ENCODE data around the gene GTF2E1.

DNA sequence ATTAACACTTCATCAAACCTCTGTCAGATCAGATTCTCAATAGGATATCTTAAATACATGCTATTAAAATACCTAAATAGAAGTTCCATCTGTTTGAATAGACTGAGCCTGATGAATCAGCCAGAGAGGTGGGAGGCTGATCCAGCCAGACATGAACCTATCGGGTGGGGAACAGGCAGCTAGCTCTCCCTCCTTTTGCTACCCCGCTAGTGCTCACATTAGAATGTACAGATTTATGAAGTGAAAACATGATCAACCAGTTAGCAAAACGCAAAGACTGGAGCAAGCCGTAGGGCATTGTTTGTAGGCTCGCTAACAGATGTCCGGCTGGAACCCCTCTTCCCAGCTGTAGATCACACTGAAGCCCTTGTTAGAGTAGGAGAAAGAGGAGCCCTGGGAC, 54.4 kb downstream of the GTF2E1 start:
- no peak for TF ChIP-seq GATA3 (IDR thresholded peaks at IDR 0.05; ENCODE audit: low read depth, low read length)
- TF ChIP-seq GATA2 (IDR thresholded peaks at IDR 0.05; ENCODE audit: low read depth, low read length), result no peak

Data from SH-SY5Y (cell line).